HG03460 (cell line): ENCODE results near the gene ZNF438.
"Not testable (repeated sequence)": the region's sequence is repeated elsewhere in the genome, so short reads cannot be mapped to it uniquely, and the experiment has no call there.

Source experiments
- ATAC-seq: cut with Tn5 transposase; IDR thresholded peaks from one replicate; pipeline ENCODE4 v1.9.1; 2021; ENCODE audit not compliant: unreplicated experiment

Gene ZNF438

GRCh38 chr10:30816159-30816819 lies 215.4 kb downstream of the ZNF438 start:
- no peak for ATAC-seq

DNA sequence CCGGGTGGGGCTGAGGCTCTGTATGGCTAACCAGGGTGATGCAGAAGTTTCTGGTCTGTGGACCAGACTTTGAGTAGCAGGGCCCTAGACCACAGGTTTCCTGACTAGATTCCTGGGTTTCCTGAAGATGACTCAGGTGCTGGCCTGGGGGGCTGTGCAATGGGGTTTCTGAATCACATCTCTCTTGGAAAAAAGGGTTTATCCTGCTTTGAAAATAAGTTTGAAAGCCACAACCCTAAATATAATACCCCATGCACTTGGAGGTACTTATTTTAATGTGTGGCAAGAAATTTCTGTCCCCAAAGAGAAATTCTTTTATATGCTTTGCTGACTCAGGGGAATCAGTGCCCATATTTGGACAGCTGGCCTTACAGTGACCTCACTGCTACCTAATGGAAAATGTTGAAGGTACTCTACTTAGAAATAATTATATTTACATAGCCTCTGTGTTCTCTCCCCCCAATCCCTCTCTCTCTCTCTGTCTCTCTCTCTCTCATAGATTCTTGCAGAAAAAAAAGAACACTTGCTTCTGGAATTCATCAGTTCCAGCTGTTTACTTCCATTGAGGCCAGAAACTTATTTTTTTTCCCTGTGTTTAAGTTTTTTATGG lies 217.7 kb downstream of the ZNF438 start:
- ATAC-seq = no peak

DNA sequence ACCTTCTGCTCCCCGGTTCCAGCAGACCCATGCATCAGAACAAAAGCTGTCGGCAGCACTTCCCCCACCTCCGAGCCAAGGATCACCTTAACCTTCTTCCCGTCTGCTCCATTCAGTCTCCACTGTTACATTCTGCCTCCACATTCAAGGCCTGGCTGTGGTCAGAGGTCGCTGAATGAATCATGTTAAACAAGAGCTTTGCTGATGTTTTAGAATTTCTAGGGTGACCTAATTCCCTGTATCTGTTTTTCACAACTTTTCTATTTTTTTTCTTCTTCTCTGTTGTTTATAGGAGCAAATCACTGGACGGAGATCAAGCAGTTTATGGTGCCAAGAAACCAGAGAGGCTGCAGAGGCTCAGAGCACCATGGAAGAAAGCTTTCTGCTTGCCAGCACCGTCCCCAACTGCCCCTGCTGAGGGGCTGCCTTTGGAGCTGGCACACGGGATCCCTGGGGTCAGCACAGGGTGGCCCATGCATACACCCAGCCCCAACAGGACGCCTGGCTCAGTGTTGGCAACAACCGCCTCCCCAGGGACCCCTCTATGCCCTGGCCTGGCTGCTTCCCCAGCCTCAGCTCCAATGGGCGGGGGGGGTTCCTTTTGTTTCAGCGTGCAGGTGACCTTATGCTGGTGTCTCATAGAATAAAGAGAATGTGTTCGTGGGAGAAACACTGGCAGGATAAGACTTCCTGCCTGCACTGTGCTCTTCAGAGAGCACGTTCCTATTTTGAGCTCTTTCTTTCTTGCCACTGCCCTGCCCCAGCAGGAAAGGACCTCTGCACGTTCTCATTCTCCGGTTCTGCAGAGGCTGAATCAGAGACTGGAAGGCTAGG lies 219.4 kb downstream of the ZNF438 start:
- ATAC-seq = no peak

- no peak for ATAC-seq
Measured at GRCh38 chr10:30811276-30812017, 220.2 kb downstream of the ZNF438 start.

DNA sequence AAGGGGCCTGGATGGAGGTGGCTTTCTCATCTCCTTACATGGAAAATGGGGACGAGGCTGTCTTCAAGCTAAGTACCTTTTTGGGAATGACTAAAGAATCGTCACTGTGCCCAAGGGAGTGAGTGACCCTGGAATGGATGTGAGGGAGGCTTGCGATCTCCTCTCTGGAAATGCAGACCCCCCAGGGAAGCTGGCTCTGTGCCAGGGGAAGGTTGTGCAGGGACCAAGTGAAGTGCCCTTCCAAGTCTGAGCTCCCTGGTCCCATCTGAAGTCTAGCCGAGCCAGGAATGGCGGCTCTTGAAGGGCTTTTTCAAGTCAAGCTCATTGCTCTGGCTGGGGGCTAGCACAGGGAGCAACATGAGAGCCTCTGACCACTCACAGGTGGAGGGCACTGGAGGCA lies 221.2 kb downstream of the ZNF438 start:
- ATAC-seq = no peak

DNA sequence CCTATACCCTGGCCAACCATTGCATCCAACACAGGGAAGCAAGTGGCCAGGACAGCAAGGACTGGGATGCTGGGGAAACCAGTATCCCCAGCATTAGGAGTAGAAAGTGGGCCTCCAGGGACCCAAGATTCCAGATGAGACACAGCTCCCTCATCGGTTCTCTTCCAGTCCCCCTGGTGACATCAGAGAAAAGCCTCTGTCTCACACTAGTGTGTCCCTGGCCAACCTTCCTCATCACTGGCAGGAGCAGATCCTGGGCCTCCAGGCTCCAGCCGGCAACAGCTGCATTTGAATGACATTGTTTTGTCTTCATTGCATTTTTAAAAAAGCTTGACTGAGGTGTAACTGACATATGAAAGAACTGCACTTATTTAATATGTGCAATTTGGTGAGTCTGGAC lies 224.8 kb downstream of the ZNF438 start:
- ATAC-seq = no peak

GRCh38 chr10:30805061-30805460 lies 226.6 kb downstream of the ZNF438 start:
- ATAC-seq = no peak

- ATAC-seq = no peak
Measured at GRCh38 chr10:30804478-30805055, 227.1 kb downstream of the ZNF438 start.

DNA sequence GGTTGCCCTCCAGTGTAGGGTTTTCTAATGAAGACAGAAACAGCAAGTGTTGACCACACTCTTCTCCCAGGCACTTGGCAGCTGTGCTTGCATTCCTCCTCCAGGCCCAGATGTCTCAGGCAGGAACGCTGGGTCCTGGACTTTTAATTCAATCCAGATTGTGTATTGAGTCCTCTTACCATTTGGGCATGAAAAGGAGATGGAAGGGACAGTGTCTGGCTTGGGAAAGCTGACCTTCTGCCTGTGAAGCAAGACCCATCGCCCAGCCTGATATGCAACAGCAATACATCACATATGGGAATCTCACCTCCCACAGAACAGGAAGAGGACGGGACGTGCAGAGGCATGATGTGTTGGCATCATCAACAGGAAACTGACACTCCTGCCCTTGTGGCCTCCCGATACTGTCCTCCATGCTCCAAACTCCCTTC lies 227.8 kb downstream of the ZNF438 start:
- no peak for ATAC-seq

DNA sequence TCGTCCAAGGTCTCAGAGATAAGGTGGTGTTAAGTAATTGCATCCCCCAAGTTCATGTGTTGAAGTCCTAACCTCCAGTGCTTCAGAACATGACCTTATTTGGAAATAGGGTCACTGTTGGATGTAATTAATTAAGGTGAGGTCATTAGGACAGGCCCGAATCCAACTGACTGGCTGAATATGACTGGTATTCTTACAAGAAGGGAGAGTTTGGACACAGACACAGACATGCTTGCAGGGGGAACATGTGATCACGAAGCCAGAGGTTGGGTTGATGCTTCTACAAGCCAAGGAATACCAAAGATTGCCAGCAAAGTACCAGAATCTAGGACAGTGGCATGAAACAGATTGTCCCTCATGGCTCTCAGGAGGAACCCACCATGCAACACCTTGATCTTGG lies 228.6 kb downstream of the ZNF438 start:
- no peak for ATAC-seq

DNA sequence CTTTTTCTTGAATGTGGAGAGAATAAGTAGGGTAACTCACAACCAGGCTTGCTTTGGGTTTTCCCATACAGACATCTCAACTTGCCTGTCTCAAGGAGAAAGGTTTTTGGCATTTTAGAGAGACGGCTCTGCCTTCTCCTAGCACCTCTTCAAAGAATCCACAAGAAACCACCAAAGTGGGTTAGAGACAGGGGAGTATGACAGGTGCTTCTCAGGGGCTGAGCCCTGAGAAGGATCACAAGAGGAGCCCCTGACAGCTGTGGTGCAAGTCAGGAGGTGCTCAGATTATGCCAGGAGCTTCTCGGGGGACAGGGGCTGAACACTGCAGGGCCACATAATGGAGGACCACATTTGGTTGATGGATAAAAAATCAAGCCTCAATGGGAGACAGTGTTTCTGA lies 231.3 kb downstream of the ZNF438 start:
- ATAC-seq = no peak

- no peak for ATAC-seq
Measured at GRCh38 chr10:30798646-30799185, 232.9 kb downstream of the ZNF438 start.

GRCh38 chr10:30795024-30795423 lies 236.6 kb downstream of the ZNF438 start:
- ATAC-seq = not testable (repeated sequence)
